ENCODE measurements around the gene TOX3.
A peak's percentile ranks its signal among the peaks of the same experiment; 100 is the strongest.

TOX3 gene

DNA sequence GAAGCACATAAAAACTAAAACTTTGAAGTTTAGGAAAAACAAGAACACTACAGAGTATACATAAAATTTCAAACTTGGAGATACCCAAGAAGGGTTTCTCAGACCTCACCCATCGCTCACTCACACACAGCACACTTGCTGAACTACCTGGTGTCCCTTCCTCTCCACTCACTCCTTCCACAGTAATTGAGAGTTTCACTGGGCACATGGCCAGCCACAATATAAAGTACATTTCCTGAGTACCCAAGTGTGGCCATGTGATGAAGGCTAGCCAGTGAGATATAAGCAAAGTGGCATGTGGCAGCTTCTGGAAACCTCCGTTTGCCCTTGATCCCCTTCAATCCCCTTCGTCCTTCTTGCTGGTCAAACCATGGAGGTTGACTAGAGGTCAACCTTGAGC lies 11.9 kb downstream of the TOX3 start:
- DNase-seq: no peak

- no peak for DNase-seq
These were observed 13.6 kb downstream of the TOX3 start for GRCh38 chr16:52533296-52533695.

DNA sequence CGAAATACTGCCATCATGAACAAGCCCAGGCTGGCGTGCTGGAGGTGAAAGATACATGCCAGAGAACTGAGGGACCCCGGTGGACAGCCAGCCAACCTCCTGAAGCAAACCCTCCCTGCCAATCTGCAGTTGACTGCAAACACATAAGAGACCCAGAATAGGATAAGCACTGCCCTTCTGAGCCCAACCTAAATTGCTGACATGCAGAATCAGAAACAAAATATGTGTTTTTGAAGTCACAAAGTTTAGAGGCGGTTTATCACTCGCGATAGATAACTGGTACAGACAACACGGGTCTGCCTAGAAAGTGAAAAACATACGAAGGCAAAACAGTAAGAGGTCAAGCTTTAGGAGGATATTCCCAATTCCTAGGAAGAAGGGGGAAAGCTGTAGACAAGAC lies 14.6 kb downstream of the TOX3 start:
- no peak for DNase-seq

DNA sequence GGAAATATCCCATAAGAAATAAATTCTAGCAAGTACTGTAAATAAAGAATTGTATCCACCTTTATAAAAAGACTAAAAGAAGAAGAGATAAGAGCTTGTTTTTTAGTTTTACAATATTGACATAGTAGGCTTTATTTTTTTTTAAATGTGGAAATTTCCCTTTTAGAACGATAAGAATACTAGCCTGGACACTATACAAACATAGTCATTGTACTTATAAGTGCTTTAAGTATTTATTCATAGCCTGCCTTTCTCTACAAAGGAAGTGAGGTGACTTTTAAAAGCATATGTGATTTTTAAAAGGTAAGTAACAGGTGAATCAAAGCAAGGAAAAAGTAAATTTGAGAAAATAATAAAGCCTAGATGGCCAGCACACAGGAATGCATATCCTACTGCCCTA lies 17.7 kb downstream of the TOX3 start:
- DNase-seq: no peak

- DNase-seq: no peak
These were observed 18.4 kb downstream of the TOX3 start for GRCh38 chr16:52528393-52529065.

DNA sequence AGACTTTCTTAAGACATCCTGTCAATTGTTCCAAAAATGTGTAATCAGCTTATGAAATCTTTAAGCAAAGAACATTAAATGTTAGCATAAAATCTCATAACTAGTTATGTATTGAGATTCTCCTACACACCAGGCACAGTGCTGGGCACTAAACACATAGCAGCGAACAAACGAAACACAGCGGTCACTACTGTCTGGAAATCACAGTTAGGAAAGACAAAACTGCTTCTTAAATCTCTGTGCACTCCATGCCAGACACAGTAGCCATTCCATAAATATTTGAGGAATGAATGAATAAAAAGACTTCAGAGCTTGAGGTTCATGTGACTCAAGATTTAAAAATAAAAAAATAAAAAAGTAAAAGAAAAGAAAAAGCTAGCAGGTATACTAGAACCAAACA lies 20.1 kb downstream of the TOX3 start:
- DNase-seq: no peak

GRCh38 chr16:52526116-52526828 lies 20.7 kb downstream of the TOX3 start:
- DNase-seq: no peak

DNA sequence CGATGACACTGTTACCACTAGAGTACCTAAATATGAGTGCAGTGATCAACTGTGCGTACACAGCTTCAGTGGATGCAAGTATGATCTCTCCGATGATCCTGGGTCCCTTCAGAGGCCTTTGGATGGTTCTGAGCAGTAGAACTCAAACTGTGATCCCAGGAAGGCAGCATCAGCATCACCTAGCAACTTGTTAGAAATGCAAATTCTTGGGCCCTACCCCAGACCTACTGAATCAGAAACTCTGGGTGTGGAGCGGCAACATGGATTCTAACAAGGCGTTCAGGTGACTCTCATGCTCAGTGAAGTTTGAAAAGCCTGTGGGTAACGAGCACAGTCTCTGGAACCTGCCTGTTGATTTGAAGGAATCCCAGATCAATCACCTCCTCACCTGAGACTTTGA lies 25.4 kb downstream of the TOX3 start:
- DNase-seq: no peak

GRCh38 chr16:52518884-52519283 lies 28.1 kb downstream of the TOX3 start:
- no peak for DNase-seq

DNA sequence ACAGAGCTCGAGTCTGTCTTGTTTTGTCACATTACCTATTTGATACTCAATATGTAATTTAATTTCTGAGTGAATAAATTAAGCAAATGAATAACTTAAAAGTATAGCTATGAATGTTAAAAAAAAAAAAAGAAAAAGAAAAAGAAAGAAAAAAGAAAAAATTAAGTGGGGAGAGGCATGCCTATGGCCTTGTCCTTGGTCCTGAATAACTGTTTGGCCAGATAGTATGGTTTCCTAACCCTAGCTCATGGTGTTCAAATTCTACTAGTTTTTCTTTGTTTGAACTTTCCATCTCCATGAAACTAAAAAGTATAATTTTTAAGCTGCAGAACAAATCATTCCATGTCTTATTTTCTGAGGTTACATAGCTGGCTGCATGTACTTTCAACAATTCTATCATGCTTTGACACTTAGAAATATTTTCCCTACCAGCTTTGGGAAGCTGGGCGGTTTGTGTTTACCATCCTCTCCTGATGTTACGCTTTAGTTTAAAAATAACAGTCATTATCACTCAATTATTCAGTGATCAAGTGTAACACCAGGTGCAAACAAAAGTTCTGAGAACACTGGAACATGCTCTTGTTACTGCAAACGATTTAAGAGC lies 31.8 kb downstream of the TOX3 start:
- DNase-seq: no peak

DNA sequence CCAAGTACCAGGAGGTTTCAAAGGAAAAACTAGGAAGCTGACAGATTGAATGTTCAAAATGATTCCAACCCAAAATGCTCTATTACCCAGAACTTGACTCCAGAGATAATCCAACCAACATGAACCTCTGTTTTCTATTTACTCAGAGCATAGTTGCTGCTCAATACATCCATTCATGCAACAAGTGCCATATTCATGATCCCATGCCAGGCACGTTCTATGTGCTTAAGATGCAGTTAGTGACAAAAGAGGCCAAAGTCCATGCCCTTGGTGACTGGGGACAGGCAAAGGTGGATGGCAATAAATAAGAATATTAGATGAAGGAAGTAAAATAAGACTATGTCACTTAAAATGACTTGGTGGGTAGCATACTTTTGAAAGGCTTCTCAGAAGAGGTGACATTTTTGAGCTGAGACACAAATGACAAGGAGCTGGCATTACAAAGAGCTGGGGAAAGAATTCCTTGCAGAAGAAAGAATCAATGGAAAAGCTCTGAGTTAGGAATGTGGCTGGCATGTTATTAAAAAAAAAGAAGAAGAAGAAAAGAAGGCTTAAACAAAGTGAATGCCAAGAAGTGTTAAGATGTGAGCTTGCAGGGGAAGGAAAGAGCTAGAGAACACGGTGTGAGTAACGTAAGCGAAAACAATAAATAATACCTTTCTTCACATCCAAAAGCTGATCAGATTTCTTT lies 34.5 kb downstream of the TOX3 start:
- DNase-seq: no peak

DNA sequence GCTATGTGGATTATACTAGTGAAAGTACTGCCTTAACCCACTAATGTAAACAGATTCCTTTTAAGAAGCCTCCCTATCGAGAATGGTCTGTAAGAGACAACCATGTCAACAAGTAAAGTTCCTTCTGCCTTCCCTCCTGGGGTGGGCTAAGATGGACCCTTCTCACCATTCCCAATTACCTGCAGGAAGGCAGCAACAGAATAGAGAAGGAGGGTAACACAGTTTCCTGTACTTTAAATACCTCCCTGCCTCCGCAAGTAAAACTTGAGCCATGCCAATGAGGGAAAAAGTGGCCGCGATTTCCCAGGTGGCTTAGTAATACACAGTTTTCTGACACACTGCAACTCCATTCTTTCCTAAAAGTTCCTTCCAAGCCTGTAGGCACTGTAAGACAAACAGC lies 45.2 kb downstream of the TOX3 start:
- no peak for DNase-seq

- no peak for DNase-seq
These were observed 46.0 kb downstream of the TOX3 start for GRCh38 chr16:52500963-52501362.

DNA sequence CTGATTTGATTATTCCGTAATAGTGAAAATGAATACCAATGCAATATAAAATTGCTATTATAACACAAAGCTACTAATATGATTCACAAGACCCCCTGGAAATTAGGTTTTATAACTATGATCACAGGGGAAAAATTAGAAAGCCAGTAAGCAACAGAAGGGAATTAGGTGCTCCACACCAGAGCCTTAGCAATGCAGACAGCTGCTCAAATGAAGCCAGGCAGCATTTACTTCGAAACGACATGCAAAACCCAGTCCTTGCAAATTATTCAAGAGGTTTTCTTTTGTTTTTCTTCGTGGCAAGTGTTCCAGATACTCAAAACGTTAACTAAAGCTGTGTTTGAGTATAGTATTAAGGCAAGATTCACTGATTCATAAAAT lies 47.9 kb downstream of the TOX3 start:
- no peak for DNase-seq

DNA sequence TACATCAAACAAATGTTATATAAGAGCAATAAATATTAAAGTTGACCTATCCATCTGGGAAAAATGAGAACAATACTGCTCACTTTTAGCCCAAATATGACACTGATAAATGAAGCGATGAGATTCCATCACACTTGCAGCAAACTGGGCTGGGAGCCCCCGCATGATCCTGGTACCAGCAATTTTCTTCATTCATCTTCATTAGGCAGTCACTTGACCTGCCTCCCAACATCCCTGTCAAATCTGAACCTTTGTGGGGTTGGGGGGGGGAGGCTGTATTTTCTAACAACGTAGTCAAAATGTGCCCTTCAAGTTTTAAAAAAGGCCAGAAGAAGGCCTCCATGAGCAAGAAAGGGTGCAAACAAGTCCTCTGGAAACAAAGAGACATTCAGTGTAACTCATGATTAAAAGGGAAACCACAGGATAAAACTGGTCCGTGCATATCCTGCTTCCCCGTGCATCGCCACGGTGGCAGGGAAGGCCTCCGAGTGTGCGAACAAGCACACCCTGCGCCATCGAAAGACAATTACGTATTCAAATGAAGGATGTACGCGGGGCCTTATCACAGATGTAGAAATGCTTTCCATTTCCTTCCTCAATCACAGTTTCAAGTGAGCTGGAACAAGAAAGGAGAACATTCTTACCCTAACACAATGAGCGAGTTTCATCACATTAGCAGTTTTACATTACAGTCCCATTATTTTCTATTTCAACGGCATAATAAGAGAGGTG lies 48.4 kb downstream of the TOX3 start:
- DNase-seq: no peak

- DNase-seq: peak; percentile 91
These were observed 49.7 kb downstream of the TOX3 start for GRCh38 chr16:52497067-52497816.

- DNase-seq: no peak
These were observed 50.7 kb downstream of the TOX3 start for GRCh38 chr16:52496051-52496876.

DNA sequence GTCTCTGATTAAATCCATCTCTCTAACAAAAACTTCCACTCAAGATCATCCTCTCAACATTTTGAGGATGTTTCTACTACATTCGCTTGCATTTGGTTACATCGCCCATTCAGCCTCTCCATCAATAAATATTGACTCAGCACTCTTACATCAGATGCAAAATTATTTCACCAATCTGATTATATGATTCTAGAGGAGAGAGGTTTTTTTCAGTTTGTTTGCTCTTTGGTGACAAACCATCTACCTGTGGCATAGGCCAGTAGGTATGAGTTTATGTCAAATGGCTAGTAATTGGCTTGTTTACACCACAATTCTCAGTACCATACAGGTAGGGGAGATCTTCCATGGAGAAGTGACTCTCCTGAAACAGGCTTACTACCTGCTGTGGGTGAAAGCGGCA lies 52.3 kb downstream of the TOX3 start:
- DNase-seq: no peak

DNA sequence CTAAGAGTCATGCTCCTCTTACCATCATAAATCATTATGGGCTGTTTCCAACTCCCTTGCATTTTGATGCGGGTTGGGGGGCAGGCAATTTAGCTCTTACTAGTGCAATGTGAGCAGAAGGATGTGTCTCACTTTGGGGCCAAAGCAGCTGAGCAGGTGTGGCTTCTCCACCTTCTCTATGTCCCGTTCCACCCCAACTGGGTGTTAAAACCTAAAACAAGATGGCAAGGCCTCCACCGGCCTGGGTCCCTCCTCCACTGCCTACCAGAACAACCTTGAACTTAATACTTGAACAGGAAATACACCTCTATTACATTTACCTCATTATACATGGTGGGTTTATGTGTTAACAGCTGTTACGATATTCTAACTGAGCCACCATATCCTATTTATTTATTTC lies 52.8 kb downstream of the TOX3 start:
- DNase-seq: no peak

DNA sequence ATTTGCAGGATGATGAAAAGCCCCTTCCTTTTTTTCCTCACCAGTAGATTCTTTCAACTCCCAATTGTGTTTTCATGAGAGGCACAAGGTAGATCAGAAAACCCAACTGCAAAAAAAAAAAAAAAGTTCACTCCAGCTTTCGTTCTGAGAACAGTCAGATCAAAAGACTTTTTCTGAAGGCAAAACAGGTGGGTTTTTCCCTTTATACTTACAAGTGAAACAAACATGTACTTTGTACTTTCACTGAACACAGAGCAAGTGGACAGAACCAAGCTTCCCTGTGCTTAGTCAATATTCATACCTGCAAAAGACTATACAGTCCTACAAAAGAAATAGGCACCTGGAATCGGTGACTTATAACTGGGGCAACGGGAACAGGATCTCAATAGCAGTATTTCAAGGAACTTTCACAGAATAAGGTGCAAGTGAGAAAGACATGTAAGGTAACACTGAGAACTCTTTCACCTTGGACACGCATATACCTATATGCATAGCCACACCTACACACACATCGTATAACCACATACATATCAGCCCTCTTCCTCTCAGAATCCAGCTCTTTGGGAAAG lies 54.1 kb downstream of the TOX3 start:
- DNase-seq: no peak

- DNase-seq: no peak
These were observed 55.7 kb downstream of the TOX3 start for GRCh38 chr16:52491216-52491615.
